Activated T-cell treated with anti-CD3 and anti-CD28 coated beads, Interleukin-2, amount 50 U/mL, for 4 hours (primary cell): ENCODE results near the gene KLHL28. TPM values are rescaled to one million over a fixed set of nuclear protein-coding genes. Genes with fewer than 3 reads are reported as not detected.
"Not testable (repeated sequence)": the region's sequence is repeated elsewhere in the genome, so short reads cannot be mapped to it uniquely, and the experiment has no call there.

Experiments
- ATAC-seq, 2 donors: fragments of 200-7000 bp; cut with Tn5 transposase; one replicate each; pipeline ENCODE4 v1.10.0; 2021
- DNase-seq: peaks from one replicate; pipeline ENCODE4 v3.0.0-alpha.2; 2020
- H3K27me3 Mint-ChIP-seq: one replicate; pipeline ENCODE4 v1.8.0; 2021; ENCODE audit warnings: low read depth, mixed read lengths
- H3K36me3 Mint-ChIP-seq: one replicate; pipeline ENCODE4 v1.8.0; 2022; ENCODE audit warnings: mixed read lengths; ENCODE audit not compliant: insufficient read depth
- H3K4me1 Mint-ChIP-seq: one replicate; pipeline ENCODE4 v1.8.0; 2021; ENCODE audit warnings: low read depth, mixed read lengths
- H3K4me3 Mint-ChIP-seq: one replicate; pipeline ENCODE4 v1.8.0; 2021; ENCODE audit warnings: mild to moderate bottlenecking, moderate library complexity, mixed read lengths
- H3K9me3 Mint-ChIP-seq: one replicate; pipeline ENCODE4 v1.8.0; 2021; ENCODE audit warnings: mixed read lengths
- total RNA-seq, 3 donors: library from RNA; stranded (reverse); gene quantifications; one replicate each; pipeline ENCODE4 v1.2.1, GENCODE V29; 2021

The KLHL28 gene
- total RNA-seq, 3 donors from 2014 or later, result 11.5 to 14.4 (median 11.8) TPM

DNA sequence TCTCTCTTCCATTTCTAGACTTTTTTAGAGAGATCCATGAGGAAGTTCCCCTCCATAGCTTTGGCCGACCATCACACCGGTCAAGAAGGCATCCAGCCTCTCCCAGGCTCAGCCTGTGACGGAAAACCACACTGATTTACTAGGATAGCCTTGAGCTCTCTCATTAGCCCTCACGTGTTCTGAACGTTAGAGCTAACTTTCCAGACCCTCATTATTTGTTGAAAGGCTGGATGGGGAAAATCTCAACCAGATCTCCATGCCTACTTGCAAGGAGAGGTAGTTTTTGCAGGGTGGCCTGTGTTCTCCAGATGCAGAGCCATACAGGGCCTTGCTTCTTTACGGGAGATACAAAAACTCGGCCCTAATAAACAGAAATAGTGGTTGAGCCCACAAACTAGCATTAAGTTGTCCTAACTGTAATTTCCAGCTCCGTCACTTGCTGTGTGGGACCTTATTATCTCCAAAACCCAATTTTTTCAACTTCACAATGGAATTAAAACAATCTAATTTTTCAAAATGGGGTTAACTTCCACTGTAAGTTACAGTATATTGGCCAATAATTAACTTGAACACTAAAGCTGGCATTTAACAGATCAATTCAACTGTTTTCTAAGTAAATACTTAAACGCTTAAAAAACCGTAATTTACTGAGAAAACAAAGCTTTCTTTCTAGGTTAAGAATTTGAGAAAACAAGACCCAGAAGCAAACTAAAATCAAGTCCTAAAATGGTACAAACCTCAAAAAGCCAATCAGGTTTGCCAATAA lies 65.3 kb downstream of the KLHL28 start:
- DNase-seq (no peak), ATAC-seq (no peak)
- H3K27me3 Mint-ChIP-seq, result no peaks in the 10 kb centered on the region
- peaks cover 16% of the 10 kb centered on the region for H3K4me1 Mint-ChIP-seq
- H3K9me3 Mint-ChIP-seq, result no peaks in the 10 kb centered on the region
- H3K36me3 Mint-ChIP-seq, result no peaks in the 10 kb centered on the region
- H3K4me3 Mint-ChIP-seq, result peak overlapping the region; percentile 91

DNA sequence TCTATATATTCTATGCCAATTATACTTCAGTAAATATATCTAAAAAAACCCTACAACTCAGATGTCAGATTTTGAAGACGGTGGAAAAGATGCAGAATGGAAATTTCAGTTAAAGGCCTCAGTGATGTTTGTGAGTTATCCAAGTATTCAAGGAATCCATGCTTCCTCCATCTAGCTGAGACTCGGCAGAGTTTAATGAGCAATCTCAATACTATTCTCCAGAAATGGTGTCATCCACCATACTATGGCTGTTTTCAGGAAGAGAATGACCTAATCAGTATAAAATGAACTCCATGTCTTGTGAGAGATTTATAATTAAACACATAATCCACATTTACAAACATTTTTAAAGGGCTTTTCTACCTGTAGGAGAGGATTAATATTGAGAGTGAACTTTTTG lies 66.0 kb downstream of the KLHL28 start:
- H3K4me3 Mint-ChIP-seq, result no peak overlapping the region
- no peak for ATAC-seq
- peaks cover 16% of the 10 kb centered on the region for H3K4me1 Mint-ChIP-seq
- no peaks in the 10 kb centered on the region for H3K9me3 Mint-ChIP-seq
- H3K36me3 Mint-ChIP-seq, result no peaks in the 10 kb centered on the region
- no peaks in the 10 kb centered on the region for H3K27me3 Mint-ChIP-seq
- no peak for DNase-seq

DNA sequence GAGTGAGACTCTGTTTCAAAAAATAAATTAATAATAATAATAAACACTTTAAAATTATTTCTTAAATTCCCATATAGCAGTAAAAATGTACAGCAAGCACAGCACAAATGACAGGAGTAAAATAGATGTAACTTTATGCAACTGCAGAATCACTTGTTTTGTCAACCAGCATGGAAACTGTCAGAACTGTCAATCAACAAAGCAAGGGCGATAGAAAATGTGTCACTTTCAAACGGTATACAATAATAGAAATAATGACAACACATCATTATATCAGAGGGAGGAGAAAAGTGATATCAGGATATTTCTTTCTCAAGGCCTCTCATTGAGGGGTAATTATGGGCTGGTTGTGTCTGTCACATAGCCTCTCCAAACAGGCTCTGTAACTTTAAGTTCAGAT lies 68.2 kb downstream of the KLHL28 start:
- Mint-ChIP-seq H3K4me3 (no peak overlapping the region), H3K27me3 (no peaks in the 10 kb centered on the region)
- ATAC-seq, result no peak

DNA sequence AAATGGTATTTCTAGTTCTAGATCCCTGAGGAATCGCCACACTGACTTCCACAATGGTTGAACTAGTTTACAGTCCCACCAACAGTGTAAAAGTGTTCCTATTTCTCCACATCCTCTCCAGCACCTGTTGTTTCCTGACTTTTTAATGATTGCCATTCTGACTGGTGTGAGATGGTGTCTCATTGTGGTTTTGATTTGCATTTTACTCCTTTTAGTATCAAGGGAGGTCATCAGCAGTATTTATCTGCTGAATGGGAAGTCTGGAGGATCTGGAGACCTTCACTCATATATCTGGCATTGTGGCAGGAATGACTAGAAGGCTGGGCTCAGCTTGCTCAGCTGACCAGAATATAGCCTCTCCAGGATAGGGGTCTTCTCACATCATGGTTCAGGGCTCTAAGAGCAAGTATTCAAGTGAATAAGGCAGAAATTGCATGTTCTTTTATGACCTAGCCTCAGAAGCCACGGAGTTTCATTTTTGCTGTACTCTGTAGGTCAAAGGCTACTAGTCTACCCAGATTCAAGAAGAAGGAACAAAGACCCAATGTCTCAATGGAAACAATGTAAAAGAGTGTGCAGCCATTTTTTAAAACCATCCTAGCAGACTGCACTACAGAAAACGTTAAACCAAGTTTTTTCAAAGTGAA lies 69.9 kb downstream of the KLHL28 start:
- DNase-seq, H3K27me3 Mint-ChIP-seq, H3K36me3 Mint-ChIP-seq, H3K4me1 Mint-ChIP-seq, H3K4me3 Mint-ChIP-seq, H3K9me3 Mint-ChIP-seq, ATAC-seq: not testable (repeated sequence)

More for the DNA sequence above, 68.2 kb downstream of the KLHL28 start:
- Mint-ChIP-seq H3K36me3 (no peaks in the 10 kb centered on the region), H3K9me3 (no peaks in the 10 kb centered on the region), H3K4me1 (peaks cover 10% of the 10 kb centered on the region)
- no peak for DNase-seq

DNA sequence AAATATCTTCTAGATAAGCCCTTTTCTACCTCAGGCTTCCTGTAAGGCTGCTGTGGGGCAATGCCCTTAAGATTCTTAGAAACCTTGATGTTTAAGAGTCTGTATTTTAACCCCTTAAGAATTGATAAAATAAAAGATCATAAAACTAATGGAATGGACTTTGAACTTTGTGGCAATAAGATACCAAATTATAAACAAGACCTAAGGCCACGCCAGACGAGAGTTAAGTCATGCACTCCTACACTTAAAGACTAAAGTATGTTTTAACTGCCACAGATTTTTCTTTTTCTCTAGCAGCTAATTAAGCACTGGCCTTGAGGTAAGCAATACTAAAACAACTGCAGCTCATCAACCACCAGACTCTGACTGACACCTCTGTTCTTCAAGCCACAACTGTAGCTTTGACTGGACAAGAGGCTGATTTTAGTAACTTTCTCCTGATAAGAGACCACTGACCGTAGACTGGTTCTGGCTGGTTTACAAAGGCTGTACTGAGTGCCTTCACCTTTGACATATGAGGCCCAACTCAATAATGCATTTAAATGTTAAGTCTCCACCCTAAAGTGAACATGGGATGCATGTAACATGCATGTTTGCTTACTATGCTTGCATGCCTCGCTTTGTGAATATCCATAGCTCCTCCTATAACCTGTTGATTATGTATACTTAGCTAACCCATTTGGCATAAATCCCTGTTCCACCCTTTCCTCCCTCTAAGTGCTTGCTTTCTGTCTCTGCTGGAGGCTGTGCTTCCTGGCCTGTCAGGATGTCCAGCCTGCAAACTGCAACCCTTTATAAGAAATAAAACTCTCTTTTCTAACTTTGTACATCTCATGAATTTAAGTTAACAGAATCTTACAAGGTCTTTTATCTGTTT lies 71.9 kb downstream of the KLHL28 start:
- ATAC-seq (no peak), DNase-seq (no peak)
- no peak overlapping the region for H3K4me3 Mint-ChIP-seq
- no peaks in the 10 kb centered on the region for H3K4me1 Mint-ChIP-seq
- peaks cover 4% of the 10 kb centered on the region for H3K9me3 Mint-ChIP-seq
- no peaks in the 10 kb centered on the region for H3K27me3 Mint-ChIP-seq
- H3K36me3 Mint-ChIP-seq, result no peaks in the 10 kb centered on the region

DNA sequence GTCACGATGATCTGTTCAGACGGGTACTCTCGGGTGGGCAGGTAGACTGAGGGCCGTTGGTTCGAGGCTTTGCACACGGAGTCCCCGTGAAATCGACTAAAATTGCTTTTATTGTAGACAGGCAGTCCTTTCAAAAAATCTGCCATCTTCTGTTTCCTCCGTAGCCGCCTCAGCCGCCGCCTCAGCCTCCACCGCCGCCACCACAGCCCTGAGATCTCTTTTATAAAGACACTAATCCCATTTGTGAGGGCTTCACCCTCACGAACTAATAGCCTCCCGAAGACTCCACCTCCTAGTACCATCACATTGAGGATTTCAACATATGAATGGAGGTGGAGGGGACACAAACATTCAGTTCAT lies 74.2 kb downstream of the KLHL28 start:
- no peaks in the 10 kb centered on the region for H3K27me3 Mint-ChIP-seq
- no peak overlapping the region for H3K4me3 Mint-ChIP-seq
- H3K4me1 Mint-ChIP-seq, result no peaks in the 10 kb centered on the region
- ATAC-seq, result no peak
- H3K9me3 Mint-ChIP-seq, result peaks cover 9% of the 10 kb centered on the region
- DNase-seq, result no peak
- H3K36me3 Mint-ChIP-seq, result no peaks in the 10 kb centered on the region

DNA sequence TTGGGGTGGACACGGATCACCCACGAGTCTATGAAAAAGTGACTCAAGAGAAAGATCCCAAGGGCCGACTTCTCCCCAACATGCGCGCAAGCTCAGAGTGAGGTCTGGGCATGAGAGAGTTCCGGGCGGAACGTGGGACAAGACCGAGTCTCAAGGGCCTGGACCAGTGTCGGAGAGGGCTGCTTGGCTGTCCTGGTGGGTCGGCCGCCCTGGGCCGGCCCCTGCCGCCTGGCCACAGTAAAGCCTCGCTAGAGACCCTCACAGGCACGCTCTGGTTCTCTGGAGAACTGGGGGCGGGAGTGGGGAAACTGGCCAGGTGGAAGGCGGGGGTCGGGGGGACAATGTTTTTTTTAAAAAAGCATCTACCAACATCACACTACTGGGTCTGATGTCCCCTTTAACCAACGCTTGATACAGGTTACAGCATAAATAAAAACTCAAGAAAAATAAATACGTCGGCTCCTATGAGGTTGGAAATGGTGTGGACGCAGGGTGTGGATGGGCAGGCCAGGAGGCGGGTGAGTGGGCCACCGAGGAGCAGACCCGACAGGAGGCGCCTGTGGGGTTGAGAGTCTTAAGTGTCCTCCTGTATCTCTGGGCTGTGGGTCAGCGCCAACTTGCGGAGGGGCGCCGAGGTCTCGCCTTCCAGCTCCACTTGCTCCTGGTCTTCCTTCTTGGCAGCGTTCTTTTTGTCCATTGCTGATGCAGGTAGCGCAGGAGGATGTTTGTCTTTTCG lies 74.7 kb downstream of the KLHL28 start:
- Mint-ChIP-seq H3K36me3 (no peaks in the 10 kb centered on the region), H3K9me3 (peaks cover 15% of the 10 kb centered on the region), H3K4me1 (no peaks in the 10 kb centered on the region), H3K4me3 (no peak overlapping the region), H3K27me3 (no peaks in the 10 kb centered on the region)
- ATAC-seq (no peak), DNase-seq (no peak)

DNA sequence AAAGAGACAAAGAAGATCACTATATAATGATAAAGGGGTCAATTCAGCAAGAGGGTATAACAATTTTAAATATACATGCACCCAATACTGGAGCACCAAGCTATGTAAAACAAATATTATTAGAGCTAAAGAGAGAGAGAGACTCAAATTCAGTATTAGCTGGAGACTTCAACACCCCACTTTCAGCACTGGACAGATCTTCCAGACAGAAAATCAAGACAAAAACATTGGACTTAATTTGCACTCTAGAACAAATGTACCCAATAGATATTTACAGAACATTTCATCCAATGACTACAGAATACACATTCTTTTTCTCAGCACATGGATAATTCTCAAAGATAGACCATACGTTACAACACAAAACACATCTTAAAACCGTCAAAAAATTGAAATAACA lies 81.0 kb downstream of the KLHL28 start:
- Mint-ChIP-seq H3K36me3 (peaks cover 2% of the 10 kb centered on the region), H3K4me1 (no peaks in the 10 kb centered on the region), H3K4me3 (no peak overlapping the region), H3K9me3 (peaks cover 29% of the 10 kb centered on the region), H3K27me3 (peaks cover 13% of the 10 kb centered on the region)
- DNase-seq, result no peak
- no peak for ATAC-seq

Other genes starting within 250 kb of the KLHL28 start
- gene TOGARAM1, start 243 bp upstream of the KLHL28 start, total RNA-seq, result 1 to 10 TPM; 4.8 to 6.8 (median 6.3) TPM
- 10 to 100 TPM; 32.7 to 44.7 (median 36.4) TPM for gene PRPF39, start 122.2 kb upstream of the KLHL28 start, total RNA-seq
- gene FKBP3, start 172.5 kb upstream of the KLHL28 start, total RNA-seq, result 10 to 100 TPM; 37.4 to 41.5 (median 39.2) TPM
- 10 to 100 TPM; 11.2 to 12.9 (median 12.2) TPM for gene FANCM, start 174.0 kb upstream of the KLHL28 start, total RNA-seq